ENCODE results near the gene C1orf105.

DNA sequence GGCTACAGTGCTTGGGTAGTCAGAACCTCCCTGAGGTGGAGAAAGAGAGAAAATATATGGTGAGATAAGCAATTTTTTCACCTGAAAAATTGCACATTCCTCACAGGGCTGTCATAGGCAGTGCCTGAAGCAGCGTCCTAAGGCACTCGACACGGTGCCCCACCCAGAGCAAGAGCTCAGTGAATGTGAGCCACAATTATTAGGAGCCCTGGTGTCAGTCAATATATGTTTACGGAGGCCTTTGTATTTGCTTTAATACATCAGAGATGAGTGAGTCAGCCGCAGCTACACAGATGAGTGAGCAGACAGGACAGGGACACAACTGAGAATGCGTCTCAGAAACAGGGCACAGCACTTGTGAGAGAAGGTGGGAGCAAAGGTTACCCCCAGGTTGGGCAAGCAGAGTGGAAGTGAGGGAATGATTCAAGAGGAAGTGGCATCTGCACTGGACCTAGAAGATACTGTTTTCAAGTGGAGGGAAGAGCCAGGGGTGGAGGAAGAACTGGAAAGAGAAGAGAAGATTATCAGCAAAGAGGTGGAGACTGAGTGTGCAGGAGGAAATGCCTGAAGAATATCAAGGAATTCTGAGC is 28.6 kb downstream of the C1orf105 start:
- TF ChIP-seq CTCF (IDR thresholded peaks at IDR 0.05): no peak
- TF ChIP-seq POLR2AphosphoS5 (IDR thresholded peaks at IDR 0.05): no peak

Data from transverse colon (tissue), 4 donors.